A549 (cell line): ENCODE measurements around the gene BICC1. TPM values are rescaled to one million over a fixed set of nuclear protein-coding genes. Genes with fewer than 3 reads are reported as not detected.
"Not testable (repeated sequence)": the region's sequence is repeated elsewhere in the genome, so short reads cannot be mapped to it uniquely, and the experiment has no call there.

Source experiments
- ATAC-seq, 2 experiments: fragments of 200-7000 bp in 1 of 2; fragments of >200 bp in 1 of 2; cut with Nextera tagmentation in 1 of 2; cut with Tn5 transposase in 1 of 2; 3 replicates each; pipeline versions ENCODE4 v1.8.0 to v1.9.1; 2018 to 2020; ENCODE audit warnings: mild to moderate bottlenecking in 1 of 2, moderate library complexity in 1 of 2
- CTCF ChIA-PET: fragments of 300-600 bp; sonication (Branson Sonifier 250); formaldehyde crosslinking; extraction: SDS; loops from one replicate; lab custom pipeline; 2021; ENCODE audit warnings: antibody characterized with exemption, inconsistent platforms; lab: Yijun Ruan, JAX
- POLR2A ChIA-PET: fragments of 350-600 bp; formaldehyde crosslinking; extraction: SDS; loops from one replicate; lab custom pipeline; 2021; ENCODE audit warnings: antibody characterized with exemption, inconsistent platforms; lab: Yijun Ruan, JAX
- DNase-seq, 2 experiments: peaks; one replicate each; pipeline versions ENCODE4 v3.0.0 to v3.0.0-alpha.2; 2011 to 2016; ENCODE audit warnings: low read depth in 1 of 2, low spot score in 1 of 2
- FAIRE-seq: peaks from 2 replicates; lab custom pipeline; 2011; peaks lifted over from hg19 to GRCh38; lab: Jason Lieb, UNC
- H3K27ac ChIP-seq, 2 experiments: fragments of >200 bp; sonication (Bioruptor Twin); formaldehyde crosslinking; 3 replicates each; pipeline ENCODE4 v1.5.1; 2016 to 2017
- H3K4me1 ChIP-seq: fragments of >200 bp; sonication (Bioruptor Twin); formaldehyde crosslinking; 3 replicates; pipeline ENCODE4 v1.6.1; 2016
- H3K4me2 ChIP-seq: fragments of >200 bp; sonication (Bioruptor Twin); formaldehyde crosslinking; 3 replicates; pipeline ENCODE4 v1.6.1; 2016
- H3K4me3 ChIP-seq: fragments of >200 bp; sonication (Bioruptor Twin); formaldehyde crosslinking; 3 replicates; pipeline ENCODE4 v1.5.1; 2016
- H3K9me3 ChIP-seq: fragments of >200 bp; sonication (Bioruptor Twin); formaldehyde crosslinking; 3 replicates; pipeline ENCODE4 v1.6.1; 2016
- CBX2 ChIP-seq: fragments of 200-600 bp; sonication (generic); IDR thresholded peaks from 2 replicates; pipeline ENCODE4 v1.6.1; 2016; ENCODE audit warnings: low read depth, mild to moderate bottlenecking, borderline replicate concordance
- CBX8 ChIP-seq: fragments of 200-600 bp; sonication (generic); IDR thresholded peaks from 2 replicates; pipeline ENCODE4 v1.6.1; 2016
- CEBPB ChIP-seq, 2 experiments: fragments of >200 bp in 1 of 2; sonication (Bioruptor Twin) in 1 of 2; formaldehyde crosslinking in 1 of 2; IDR thresholded peaks; 2 replicates each; pipeline ENCODE4 v1.6.1; 2012 to 2016
- CHD2 ChIP-seq: fragments of 150-350 bp; IDR thresholded peaks from 2 replicates; pipeline ENCODE4 v1.6.1; 2014; ENCODE audit warnings: low read length; ENCODE audit not compliant: partially characterized antibody
- FOSL2 ChIP-seq, 2 experiments: fragments of 450-650 bp in 1 of 2; fragments of >200 bp in 1 of 2; sonication (Bioruptor Twin) in 1 of 2; formaldehyde crosslinking; IDR thresholded peaks; 2 replicates each; pipeline versions ENCODE4 v1.5.0 to v1.6.1; 2016 to 2020; ENCODE audit warnings: mild to moderate bottlenecking in 1 of 2, moderate library complexity in 1 of 2
- GATA3 ChIP-seq: IDR thresholded peaks from 2 replicates; pipeline ENCODE4 v1.6.1; 2012; ENCODE audit warnings: borderline replicate concordance
- HOXA7 ChIP-seq: fragments of 250-450 bp; sonication (Bioruptor Pico); IDR thresholded peaks from 2 replicates; pipeline ENCODE4 v1.5.0; 2020; ENCODE audit warnings: mild to moderate bottlenecking, moderate library complexity
- JUN ChIP-seq, 2 experiments: fragments of >200 bp; sonication (Bioruptor Twin); formaldehyde crosslinking; IDR thresholded peaks; 2 replicates in 1 of 2; 3 replicates in 1 of 2; pipeline ENCODE4 v1.6.1; 2016 to 2017
- JUNB ChIP-seq: fragments of >200 bp; sonication (Bioruptor Twin); formaldehyde crosslinking; IDR thresholded peaks from 2 replicates; pipeline ENCODE4 v1.6.1; 2016
- MAFK ChIP-seq: fragments of 450-650 bp; IDR thresholded peaks from 2 replicates; pipeline ENCODE4 v1.6.1; 2014; ENCODE audit not compliant: partially characterized antibody
- NR3C1 ChIP-seq: fragments of >200 bp; sonication (Bioruptor Twin); formaldehyde crosslinking; IDR thresholded peaks from 3 replicates; pipeline ENCODE4 v1.6.1; 2017
- RCOR1 ChIP-seq: fragments of 150-350 bp; IDR thresholded peaks from 2 replicates; pipeline ENCODE4 v1.6.1; 2014; ENCODE audit warnings: antibody characterized with exemption, low read length, low read depth
- WGBS: methylation state at CpG from one replicate; pipeline ENCODE4 v1.1.6; 2017; ENCODE audit errors: missing lambda C conversion rate; 5-methylcytosine and 5-hydroxymethylcytosine counted together
- polyA plus RNA-seq, 4 experiments: library from polyadenylated mRNA; depleted of rRNA in 3 of 4; stranded (reverse); fragments of >200 nt; fragmentation: RNase III in 1 of 4; extraction: RNeasy Plus Mini Kit Qiagen cat#74134 plus additional on column Dnase treatment in 1 of 4; gene quantifications; 2 replicates in 3 of 4; 3 replicates in 1 of 4; pipeline ENCODE4 v1.2.3, GENCODE V29; 2011 to 2017
- TF ChIP-seq, protein P1 (sequence below): fragments of >200 bp; sonication (Bioruptor Twin); formaldehyde crosslinking; IDR thresholded peaks from 2 replicates; pipeline ENCODE4 v1.6.1; 2016
- TF ChIP-seq, protein P2 (sequence below): fragments of >200 bp; sonication (Bioruptor Twin); formaldehyde crosslinking; IDR thresholded peaks from 3 replicates; pipeline ENCODE4 v1.5.1; 2016
- TF ChIP-seq, protein P3 (sequence below): IDR thresholded peaks from 2 replicates; pipeline ENCODE4 v1.6.1; 2012

The BICC1 gene
- polyA plus RNA-seq, 2 of the 4 experiments (the other 2 are of a cell fraction), result 36.9 to 56.8 TPM

DNA sequence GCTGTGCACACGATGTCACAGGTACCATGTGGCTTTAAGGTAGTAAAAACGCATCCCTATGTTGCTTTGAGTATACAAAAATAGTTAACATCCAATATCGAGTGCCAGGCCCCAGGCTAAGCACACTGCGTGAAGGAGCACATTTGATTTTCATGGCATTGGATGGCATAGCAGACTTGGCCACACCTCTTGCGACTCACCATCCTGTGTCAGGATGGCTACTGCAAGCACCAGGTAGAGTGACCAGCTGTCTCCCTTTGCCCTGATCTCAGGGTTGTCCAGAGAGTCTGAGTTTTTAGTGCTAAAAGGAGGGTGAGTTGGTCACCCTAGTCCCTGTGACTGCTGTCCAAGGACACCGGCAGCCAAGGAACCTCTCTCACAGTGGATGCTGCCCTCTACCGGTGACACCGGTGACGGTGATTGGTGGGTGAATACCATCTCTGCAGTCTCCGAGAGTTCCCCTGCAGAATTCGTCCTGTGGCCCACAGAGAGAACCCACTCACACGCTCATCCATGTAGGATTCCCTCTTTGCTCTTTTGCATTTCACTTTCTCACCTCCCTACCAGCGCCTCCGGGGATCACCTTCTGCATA is 76.1 kb downstream of the BICC1 start:
- TF ChIP-seq CBX8 (no peak), CHD2 (no peak), CEBPB (IDR thresholded peaks at IDR 0.05) (no peak), HOXA7 (CRISPR knock-in tag) (no peak), JUNB (no peak)
- TF ChIP-seq, protein P1, sequence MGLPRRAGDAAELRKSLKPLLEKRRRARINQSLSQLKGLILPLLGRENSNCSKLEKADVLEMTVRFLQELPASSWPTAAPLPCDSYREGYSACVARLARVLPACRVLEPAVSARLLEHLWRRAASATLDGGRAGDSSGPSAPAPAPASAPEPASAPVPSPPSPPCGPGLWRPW, result no peak
- ChIA-PET CTCF (interaction anchor here (1.4 to 2.2 kb wide), 4 partner anchors 31 to 70 kb away, joined by 4 to 6 read pairs (median 6); no protein-coding TSS in a partner anchor), POLR2A (no interaction called here)
- DNase-seq (no peak), ATAC-seq (peak; percentile 58 to 68; a peak in 5 of 6 replicates), FAIRE-seq (no peak)
- Histone ChIP-seq H3K4me2 (peak overlapping the region; percentile 58; the same call in 2 of the 3 replicates), H3K4me1 (peaks cover 70% of the 10 kb centered on the region), H3K27ac (peak overlapping the region; percentile 4 to 70; a peak in 4 of 6 replicates), H3K4me3 (no peak overlapping the region), H3K9me3 (0 out of 3 replicates have a peak, but pooled peaks cover 3% of the 10 kb centered on the region)
- WGBS, result 84% methylated on average over 14 of the region's 14 CpGs

DNA sequence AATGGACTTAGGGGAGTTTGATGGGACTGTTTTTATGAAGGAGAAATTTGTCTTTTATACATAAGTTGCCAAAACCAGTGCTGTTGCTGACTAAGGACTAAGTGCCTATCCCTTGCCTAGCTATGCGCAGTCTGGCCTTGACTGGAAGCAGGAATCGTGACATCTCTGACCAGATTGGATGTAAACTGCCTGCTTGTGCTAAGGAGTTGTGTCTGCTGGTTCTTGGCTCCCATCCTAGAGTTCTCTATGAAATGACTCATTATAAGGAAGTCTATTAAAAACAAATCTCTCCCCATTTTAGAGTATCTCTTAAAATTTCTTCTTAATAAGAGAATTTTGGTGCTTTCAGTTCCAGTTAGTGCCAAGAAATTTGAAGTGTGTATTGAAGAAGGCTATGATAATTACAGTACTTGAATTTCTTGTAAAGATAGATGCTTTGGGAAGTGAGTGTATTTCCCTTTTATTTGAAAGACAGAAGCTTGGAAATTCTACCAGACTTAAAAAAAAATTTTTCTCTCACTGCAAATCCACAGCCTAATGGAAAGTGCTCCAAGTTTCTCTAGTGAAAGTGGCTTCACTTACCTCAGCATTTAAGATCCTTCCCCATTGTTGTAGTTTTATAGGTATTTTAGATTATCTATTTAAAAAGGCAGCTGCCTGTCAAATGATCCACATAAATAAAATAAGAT is 77.6 kb downstream of the BICC1 start:
- Histone ChIP-seq H3K9me3 (0 out of 3 replicates have a peak, but pooled peaks cover 4% of the 10 kb centered on the region), H3K4me1 (peaks cover 65% of the 10 kb centered on the region), H3K27ac (peak overlapping the region; percentile 63 to 70), H3K4me3 (no peak overlapping the region), H3K4me2 (peak overlapping the region; percentile 58)
- FAIRE-seq (peak; percentile 72), ATAC-seq (peak; percentile 91 to 92), DNase-seq (peak; percentile 51 to 84)
- WGBS, result 3% methylated on average over 2 of the region's 2 CpGs
- ChIA-PET POLR2A (interaction anchor here (0.6 to 1.0 kb wide), 2 partner anchors 41 to 51 kb away, joined by 4 read pairs; no protein-coding TSS in a partner anchor), CTCF (interaction anchor here (1.4 kb wide), 1 partner anchor 32 kb away, joined by 4 read pairs; no protein-coding TSS in a partner anchor)
- TF ChIP-seq MAFK, result peak; percentile 79
- 0 out of 5 replicates have a peak, but pooled peaks of 1 of the 2 experiments have one; percentile 29 for TF ChIP-seq JUN (IDR thresholded peaks at IDR 0.05)
- 0 out of 2 replicates have a peak, but pooled peaks have one; percentile 19 for TF ChIP-seq JUNB
- TF ChIP-seq FOSL2 (IDR thresholded peaks at IDR 0.05), result peak; percentile 26; the same call in 1 of the 2 replicates
- TF ChIP-seq FOSL2 (CRISPR knock-in tag; IDR thresholded peaks at IDR 0.05), result peak; percentile 54; the same call in 1 of the 2 replicates
- peak; percentile 10; the same call in 1 of the 2 replicates for TF ChIP-seq GATA3
- TF ChIP-seq RCOR1, result no peak

DNA sequence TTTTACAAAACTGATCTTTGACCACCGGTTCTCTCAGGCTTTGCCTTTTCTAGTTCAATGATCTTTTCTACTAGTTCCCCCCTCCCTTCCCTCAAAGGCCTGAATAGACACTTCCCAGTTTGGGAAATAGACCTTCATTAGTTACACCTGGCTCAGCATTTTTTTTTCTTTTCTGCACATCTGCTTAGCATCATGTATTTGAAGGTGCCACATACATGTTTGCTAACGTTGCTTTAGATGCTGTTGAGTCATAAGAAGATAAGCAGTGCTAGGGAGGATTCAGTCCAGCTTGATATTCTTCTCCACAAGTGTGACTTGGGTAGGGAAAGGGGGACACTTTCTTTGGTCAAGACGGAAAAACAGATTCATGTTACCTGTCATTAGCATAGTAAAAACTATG is 78.3 kb downstream of the BICC1 start:
- H3K4me1 ChIP-seq, result peaks cover 58% of the 10 kb centered on the region
- POLR2A ChIA-PET, result no interaction called here
- DNase-seq (no peak), FAIRE-seq (peak; percentile 7), ATAC-seq (no peak)
- 73% methylated on average over 3 of the region's 3 CpGs for WGBS
- CTCF ChIA-PET, result no interaction called here
- H3K27ac ChIP-seq, result peak overlapping the region; percentile 63 to 70
- TF ChIP-seq CBX2 (no peak), MAFK (peak; percentile 85), RCOR1 (no peak), NR3C1 (no peak)
- TF ChIP-seq, protein P2, sequence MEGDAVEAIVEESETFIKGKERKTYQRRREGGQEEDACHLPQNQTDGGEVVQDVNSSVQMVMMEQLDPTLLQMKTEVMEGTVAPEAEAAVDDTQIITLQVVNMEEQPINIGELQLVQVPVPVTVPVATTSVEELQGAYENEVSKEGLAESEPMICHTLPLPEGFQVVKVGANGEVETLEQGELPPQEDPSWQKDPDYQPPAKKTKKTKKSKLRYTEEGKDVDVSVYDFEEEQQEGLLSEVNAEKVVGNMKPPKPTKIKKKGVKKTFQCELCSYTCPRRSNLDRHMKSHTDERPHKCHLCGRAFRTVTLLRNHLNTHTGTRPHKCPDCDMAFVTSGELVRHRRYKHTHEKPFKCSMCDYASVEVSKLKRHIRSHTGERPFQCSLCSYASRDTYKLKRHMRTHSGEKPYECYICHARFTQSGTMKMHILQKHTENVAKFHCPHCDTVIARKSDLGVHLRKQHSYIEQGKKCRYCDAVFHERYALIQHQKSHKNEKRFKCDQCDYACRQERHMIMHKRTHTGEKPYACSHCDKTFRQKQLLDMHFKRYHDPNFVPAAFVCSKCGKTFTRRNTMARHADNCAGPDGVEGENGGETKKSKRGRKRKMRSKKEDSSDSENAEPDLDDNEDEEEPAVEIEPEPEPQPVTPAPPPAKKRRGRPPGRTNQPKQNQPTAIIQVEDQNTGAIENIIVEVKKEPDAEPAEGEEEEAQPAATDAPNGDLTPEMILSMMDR, result no peak
- peak overlapping the region; percentile 58 for H3K4me2 ChIP-seq
- no peak overlapping the region for H3K4me3 ChIP-seq
- 0 out of 3 replicates have a peak, but pooled peaks cover 4% of the 10 kb centered on the region for H3K9me3 ChIP-seq

DNA sequence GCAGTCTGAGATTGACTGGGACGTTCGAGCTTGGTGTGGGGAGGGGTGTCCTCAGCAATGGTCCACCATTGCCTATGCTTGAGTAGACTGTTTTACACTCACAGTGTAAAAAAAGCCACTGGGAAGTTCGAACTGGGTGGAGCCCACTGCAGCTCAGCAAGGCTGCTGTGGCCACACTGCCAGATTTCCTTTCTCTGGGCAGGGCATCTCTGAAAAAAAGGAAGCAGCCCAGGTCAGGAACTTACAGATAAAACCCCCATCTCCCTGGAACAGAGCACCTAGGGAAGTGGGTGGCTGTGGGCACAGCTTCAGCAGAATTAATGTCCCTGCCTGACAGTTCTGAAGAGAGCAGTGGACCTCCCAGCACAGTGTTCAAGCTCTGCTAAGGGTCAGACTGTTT is 80.3 kb downstream of the BICC1 start:
- Histone ChIP-seq H3K27ac (no peak overlapping the region), H3K4me2 (no peak overlapping the region), H3K9me3 (peaks cover 6% of the 10 kb centered on the region; the same call in 2 of the 3 replicates), H3K4me1 (peaks cover 38% of the 10 kb centered on the region), H3K4me3 (no peak overlapping the region)
- DNase-seq, result no peak
- CTCF ChIA-PET, result interaction anchor here (0.6 to 1.3 kb wide), 2 partner anchors 23 to 1409 kb away, joined by 4 to 5 read pairs; no protein-coding TSS in a partner anchor
- no peak for FAIRE-seq
- WGBS, result 81% methylated on average over 3 of the region's 3 CpGs
- no peak for ATAC-seq
- TF ChIP-seq, protein P3, sequence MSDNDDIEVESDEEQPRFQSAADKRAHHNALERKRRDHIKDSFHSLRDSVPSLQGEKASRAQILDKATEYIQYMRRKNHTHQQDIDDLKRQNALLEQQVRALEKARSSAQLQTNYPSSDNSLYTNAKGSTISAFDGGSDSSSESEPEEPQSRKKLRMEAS, result no peak
- TF ChIP-seq, all 56 proteins: peak for 0
- POLR2A ChIA-PET, result no interaction called here

DNA sequence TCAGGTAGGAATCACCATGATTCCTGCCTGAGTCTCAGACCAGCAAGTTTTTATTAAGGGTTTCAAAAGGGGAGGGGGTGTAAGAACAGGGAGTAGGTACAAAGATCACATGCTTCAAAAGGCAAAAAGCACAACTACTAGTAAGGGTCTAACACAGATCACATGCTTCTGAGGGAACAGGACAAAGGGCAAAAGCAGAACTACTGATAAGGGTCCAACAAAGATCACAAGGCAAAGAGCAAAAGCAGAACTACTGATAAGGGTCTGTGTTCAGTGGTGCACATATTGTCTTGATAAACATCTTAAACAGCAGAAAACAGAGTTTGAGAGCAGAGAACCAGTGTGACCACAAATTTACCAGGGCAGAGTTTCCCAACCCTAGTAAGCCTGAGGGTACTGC is 84.5 kb downstream of the BICC1 start:
- H3K4me3 ChIP-seq, H3K27ac ChIP-seq, H3K4me2 ChIP-seq, CTCF ChIA-PET, H3K4me1 ChIP-seq, FAIRE-seq, DNase-seq, POLR2A ChIA-PET, ATAC-seq: not testable (repeated sequence)
- H3K9me3 ChIP-seq, result peaks cover 14% of the 10 kb centered on the region; the same call in 2 of the 3 replicates
